ENCODE results near the gene CISH. TPM values are rescaled to one million over a fixed set of nuclear protein-coding genes. Genes with fewer than 3 reads are reported as not detected.

Gene CISH
- total RNA-seq, 4 donors from 2014 or later: 5.5 to 15.5 (median 5.8) TPM

DNA sequence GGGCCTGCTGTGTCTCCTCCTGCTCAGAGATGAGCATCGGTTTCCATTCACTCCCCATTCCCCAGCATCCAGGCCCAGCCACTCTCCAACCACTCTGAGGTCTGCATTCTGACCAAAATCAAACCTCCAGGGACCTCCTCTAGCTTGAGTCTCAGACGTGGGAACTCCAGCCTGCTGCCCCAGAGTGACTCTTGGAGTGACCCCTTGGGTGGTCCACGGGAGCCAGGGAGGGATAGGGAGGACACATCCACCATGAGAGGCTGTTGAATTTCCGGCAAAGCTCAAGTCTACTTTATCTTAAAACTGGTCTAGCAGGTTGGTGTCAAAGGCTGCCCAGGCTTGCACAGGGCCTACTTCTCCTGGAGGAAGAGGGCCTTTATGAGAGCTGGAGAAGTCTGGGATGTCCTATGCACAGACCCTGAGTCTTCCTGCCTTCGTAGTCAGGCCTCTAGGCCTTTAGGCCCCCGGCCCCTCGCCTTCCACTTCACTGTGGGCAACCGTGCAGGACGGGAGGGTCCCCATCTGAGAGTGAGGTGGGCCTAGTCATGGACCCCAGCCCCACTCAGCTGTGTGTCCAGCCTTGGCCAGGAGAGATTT is 8.9 kb downstream of the CISH start:
- Histone ChIP-seq H3K4me1 (peaks cover 0 to 79% (median 32%) of the 10 kb centered on the region in 4 donors), H3K27ac (peak overlapping the region; percentile 86 to 96 (median 92)), H3K4me3 (no peak overlapping the region), H3K27me3 (no peaks in the 10 kb centered on the region), H3K36me3 (peaks cover 0 to 32% (median 0%) of the 10 kb centered on the region in 3 donors), H3K9me3 (no peaks in the 10 kb centered on the region)
- TF ChIP-seq, protein P1, sequence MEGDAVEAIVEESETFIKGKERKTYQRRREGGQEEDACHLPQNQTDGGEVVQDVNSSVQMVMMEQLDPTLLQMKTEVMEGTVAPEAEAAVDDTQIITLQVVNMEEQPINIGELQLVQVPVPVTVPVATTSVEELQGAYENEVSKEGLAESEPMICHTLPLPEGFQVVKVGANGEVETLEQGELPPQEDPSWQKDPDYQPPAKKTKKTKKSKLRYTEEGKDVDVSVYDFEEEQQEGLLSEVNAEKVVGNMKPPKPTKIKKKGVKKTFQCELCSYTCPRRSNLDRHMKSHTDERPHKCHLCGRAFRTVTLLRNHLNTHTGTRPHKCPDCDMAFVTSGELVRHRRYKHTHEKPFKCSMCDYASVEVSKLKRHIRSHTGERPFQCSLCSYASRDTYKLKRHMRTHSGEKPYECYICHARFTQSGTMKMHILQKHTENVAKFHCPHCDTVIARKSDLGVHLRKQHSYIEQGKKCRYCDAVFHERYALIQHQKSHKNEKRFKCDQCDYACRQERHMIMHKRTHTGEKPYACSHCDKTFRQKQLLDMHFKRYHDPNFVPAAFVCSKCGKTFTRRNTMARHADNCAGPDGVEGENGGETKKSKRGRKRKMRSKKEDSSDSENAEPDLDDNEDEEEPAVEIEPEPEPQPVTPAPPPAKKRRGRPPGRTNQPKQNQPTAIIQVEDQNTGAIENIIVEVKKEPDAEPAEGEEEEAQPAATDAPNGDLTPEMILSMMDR (IDR thresholded peaks at IDR 0.05): no peak
- TF ChIP-seq EP300 (IDR thresholded peaks at IDR 0.05) (no peak), POLR2A (IDR thresholded peaks at IDR 0.05) (no peak)
- WGBS, 2 donors: 69 to 71% methylated on average over 9 of the region's 9 CpGs
- DNase-seq (ENCODE audit: low spot score in 2 of 2): no peak

DNA sequence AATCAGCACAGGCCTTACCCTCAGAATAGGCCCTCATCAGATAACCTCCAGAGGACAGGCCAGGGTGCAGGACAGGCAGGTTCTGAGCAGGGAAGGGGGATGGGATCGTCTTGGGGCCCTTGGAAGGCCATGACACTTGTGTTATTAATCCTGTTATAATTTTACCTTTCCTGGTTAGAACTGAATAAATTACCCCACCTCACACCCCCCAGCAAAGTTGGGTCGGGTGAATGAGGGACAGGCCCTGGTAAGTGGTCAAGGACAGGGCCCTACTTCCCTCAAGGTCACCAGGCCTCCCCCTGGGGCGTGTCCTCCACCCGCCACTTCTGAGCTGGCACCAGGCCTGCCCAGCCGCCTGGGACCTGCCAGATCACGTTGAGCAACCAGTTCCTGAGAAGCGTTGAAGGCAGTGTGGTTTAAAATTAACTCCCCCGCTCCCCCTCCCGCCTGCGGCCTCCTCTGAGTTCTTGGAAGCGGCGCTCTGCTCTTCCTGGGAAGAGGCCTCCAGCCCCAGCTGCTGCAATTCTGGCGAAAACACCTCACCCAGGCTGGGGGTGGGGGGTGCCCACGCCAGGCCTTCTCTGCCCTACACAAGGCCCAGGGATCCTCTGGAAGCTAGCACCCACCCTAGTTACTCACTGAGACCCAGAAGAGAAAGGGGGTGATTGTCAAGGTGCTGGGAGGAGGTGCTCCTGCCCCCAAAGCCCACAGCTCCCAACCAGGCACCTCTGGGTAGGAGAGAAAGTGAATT is 10.6 kb downstream of the CISH start:
- Histone ChIP-seq H3K36me3 (peaks cover 0 to 16% (median 0%) of the 10 kb centered on the region in 3 donors), H3K4me1 (peaks cover 0 to 65% (median 30%) of the 10 kb centered on the region in 4 donors), H3K4me3 (peak overlapping the region in 2 of 4 donors; percentile 16 to 23), H3K27ac (peak overlapping the region; percentile 86 to 96 (median 95)), H3K9me3 (no peaks in the 10 kb centered on the region), H3K27me3 (no peaks in the 10 kb centered on the region)
- WGBS, 2 donors: 17 to 23% methylated on average over 14 of the region's 14 CpGs
- DNase-seq (ENCODE audit: low spot score in 2 of 2): peak; percentile 93 to 95
- peak in 1 of 2 donors; percentile 19 for TF ChIP-seq POLR2A (IDR thresholded peaks at IDR 0.05)
- TF ChIP-seq, protein P1 (IDR thresholded peaks at IDR 0.05): no peak
- peak; percentile 85 to 93 for TF ChIP-seq EP300 (IDR thresholded peaks at IDR 0.05)

DNA sequence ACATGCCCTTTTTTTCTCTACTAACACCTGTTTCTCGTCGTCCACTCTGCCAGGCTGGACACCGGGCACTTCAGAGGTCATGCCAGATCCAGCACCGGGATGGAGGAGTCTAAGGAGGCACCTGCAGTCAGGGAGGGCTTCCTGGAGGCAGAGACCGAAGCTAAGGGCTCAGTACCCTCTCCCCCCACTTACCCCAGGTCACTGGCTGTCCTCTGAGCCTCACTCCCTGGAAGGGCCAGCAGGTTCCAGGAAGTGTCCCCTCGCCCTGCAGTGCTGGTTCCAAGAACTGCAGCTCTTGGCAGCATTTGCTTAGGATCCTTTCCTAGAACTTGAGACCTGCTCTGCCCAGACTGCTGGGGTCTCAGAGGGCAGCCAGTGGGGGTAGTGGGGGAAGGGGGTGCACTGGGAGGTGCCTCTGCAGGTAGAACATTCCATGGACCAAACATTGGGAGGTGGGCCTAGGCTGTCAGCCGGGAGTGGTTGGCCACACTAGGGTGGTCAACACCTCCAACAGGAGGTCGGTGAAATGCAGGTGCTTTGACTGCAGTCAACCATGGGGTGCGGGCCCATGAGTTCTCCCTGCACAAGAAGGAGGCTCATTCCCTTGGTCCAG is 11.3 kb downstream of the CISH start:
- no peak for DNase-seq (ENCODE audit: low spot score in 2 of 2)
- Histone ChIP-seq H3K4me3 (no peak overlapping the region), H3K9me3 (no peaks in the 10 kb centered on the region), H3K27me3 (no peaks in the 10 kb centered on the region), H3K36me3 (peaks cover 0 to 13% (median 0%) of the 10 kb centered on the region in 3 donors), H3K4me1 (peaks cover 0 to 58% (median 28%) of the 10 kb centered on the region in 4 donors), H3K27ac (peak overlapping the region; percentile 86 to 96 (median 95))
- TF ChIP-seq, protein P1 (IDR thresholded peaks at IDR 0.05): no peak
- TF ChIP-seq POLR2A (IDR thresholded peaks at IDR 0.05) (no peak), EP300 (IDR thresholded peaks at IDR 0.05) (no peak)
- WGBS, 2 donors: 82 to 86% methylated on average over 9 of the region's 9 CpGs

DNA sequence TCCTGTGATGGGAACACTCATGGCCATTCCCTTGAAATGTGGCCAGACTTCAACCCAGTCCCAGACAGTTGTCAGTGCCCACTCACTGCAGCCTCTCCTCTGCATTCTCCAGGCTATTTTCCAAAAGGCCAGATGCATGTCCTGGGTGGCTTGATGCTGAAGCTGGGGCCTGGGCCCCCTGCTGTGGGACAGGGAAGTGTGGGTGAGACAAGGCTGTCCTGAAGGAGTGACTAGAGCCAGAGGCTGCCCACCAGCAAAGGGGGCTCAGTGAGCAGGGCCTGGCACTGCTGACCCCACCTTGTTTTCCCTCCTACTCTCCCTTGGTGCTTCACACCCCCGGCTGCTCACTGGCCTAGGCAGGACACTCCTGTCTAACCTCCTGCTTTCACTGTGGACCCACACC is 11.9 kb downstream of the CISH start:
- H3K27ac ChIP-seq: peak overlapping the region in 2 of 4 donors; percentile 96
- no peak for DNase-seq (ENCODE audit: low spot score in 2 of 2)
- no peak overlapping the region for H3K4me3 ChIP-seq
- H3K27me3 ChIP-seq: no peaks in the 10 kb centered on the region
- no peak for TF ChIP-seq EP300 (IDR thresholded peaks at IDR 0.05)
- TF ChIP-seq POLR2A (IDR thresholded peaks at IDR 0.05): no peak
- TF ChIP-seq, protein P1 (IDR thresholded peaks at IDR 0.05): no peak
- peaks cover 0 to 8% (median 0%) of the 10 kb centered on the region in 3 donors for H3K36me3 ChIP-seq
- no peaks in the 10 kb centered on the region for H3K9me3 ChIP-seq
- H3K4me1 ChIP-seq: peaks cover 0 to 52% (median 28%) of the 10 kb centered on the region in 4 donors
- 81 to 92% methylated on average over 1 of the region's 1 CpG for WGBS, 2 donors
